Fibroblast of pulmonary artery (primary cell): ENCODE data around the gene SLC2A9.

ENCODE experiments used
- DNase-seq: peaks from one replicate; pipeline ENCODE4 v3.0.0-alpha.2; 2010; ENCODE audit warnings: low read depth
- H3K4me3 ChIP-seq: replicated peaks from 2 replicates; pipeline ENCODE4 v1.5.1; 2011; ENCODE audit warnings: low read depth, mild to moderate bottlenecking, control low read depth, low read length, moderate library complexity
- CTCF ChIP-seq: IDR thresholded peaks from 2 replicates; pipeline ENCODE4 v1.5.1; 2011; ENCODE audit warnings: mild to moderate bottlenecking, control low read depth, low read length, inconsistent platforms; ENCODE audit errors: missing control alignments

The SLC2A9 gene

GRCh38 chr4:9931146-9931545 lies 90.2 kb downstream of the SLC2A9 start:
- no peak for DNase-seq
- no peak overlapping the region for H3K4me3 ChIP-seq
- TF ChIP-seq CTCF = no peak

GRCh38 chr4:9929111-9929510 lies 92.2 kb downstream of the SLC2A9 start:
- TF ChIP-seq CTCF = no peak
- DNase-seq = no peak
- H3K4me3 ChIP-seq = no peak overlapping the region

GRCh38 chr4:9927341-9928007 lies 93.8 kb downstream of the SLC2A9 start:
- TF ChIP-seq CTCF = no peak
- DNase-seq = no peak
- H3K4me3 ChIP-seq = no peak overlapping the region

GRCh38 chr4:9926586-9926985 lies 94.7 kb downstream of the SLC2A9 start:
- no peak for TF ChIP-seq CTCF
- H3K4me3 ChIP-seq = no peak overlapping the region
- no peak for DNase-seq

GRCh38 chr4:9925750-9926439 lies 95.4 kb downstream of the SLC2A9 start:
- no peak overlapping the region for H3K4me3 ChIP-seq
- no peak for TF ChIP-seq CTCF
- DNase-seq = no peak

GRCh38 chr4:9924750-9925149 lies 96.5 kb downstream of the SLC2A9 start:
- peak; percentile 13 for DNase-seq
- TF ChIP-seq CTCF = no peak
- H3K4me3 ChIP-seq = no peak overlapping the region
